HEK293T (cell line): ENCODE results near the gene THSD7B.
"Not testable (repeated sequence)": the region's sequence is repeated elsewhere in the genome, so short reads cannot be mapped to it uniquely, and the experiment has no call there.

Experiments used
- CTCF ChIA-PET: fragments of 350-600 bp; formaldehyde crosslinking; extraction: SDS; loops from one replicate; lab custom pipeline; 2021; ENCODE audit warnings: antibody characterized with exemption, inconsistent platforms; lab: Yijun Ruan, JAX
- POLR2A ChIA-PET: fragments of 350-600 bp; formaldehyde crosslinking; extraction: SDS; loops from one replicate; lab custom pipeline; 2020; ENCODE audit warnings: antibody characterized with exemption, inconsistent platforms; lab: Yijun Ruan, JAX
- DNase-seq: peaks from one replicate; pipeline ENCODE4 v3.0.0; 2012; ENCODE audit warnings: mixed read lengths; ENCODE audit errors: extremely low spot score
- ARNT ChIP-seq: fragments of 450-650 bp; IDR thresholded peaks from 2 replicates; pipeline ENCODE4 v1.6.1; 2017; ENCODE audit warnings: mild to moderate bottlenecking
- BHLHE40 ChIP-seq: fragments of 450-650 bp; IDR thresholded peaks from 2 replicates; pipeline ENCODE4 v1.6.1; 2016; ENCODE audit warnings: mild to moderate bottlenecking, moderate library complexity, borderline replicate concordance
- CTBP1 ChIP-seq: fragments of 450-650 bp; IDR thresholded peaks from 2 replicates; pipeline ENCODE4 v1.6.1; 2016; ENCODE audit warnings: borderline replicate concordance
- ELF4 ChIP-seq: fragments of 450-650 bp; IDR thresholded peaks from 2 replicates; pipeline ENCODE4 v1.6.1; 2017; ENCODE audit warnings: antibody characterized with exemption
- FOXA1 ChIP-seq: fragments of 450-650 bp; IDR thresholded peaks from 2 replicates; pipeline ENCODE4 v1.6.1; 2016; ENCODE audit warnings: mild to moderate bottlenecking
- FOXK2 ChIP-seq: fragments of 450-650 bp; IDR thresholded peaks from 2 replicates; pipeline ENCODE4 v1.6.1; 2016; ENCODE audit warnings: mild to moderate bottlenecking
- FOXM1 ChIP-seq: fragments of 450-650 bp; IDR thresholded peaks from 2 replicates; pipeline ENCODE4 v1.6.1; 2017; ENCODE audit warnings: mild to moderate bottlenecking, borderline replicate concordance
- HDGF ChIP-seq: fragments of 450-650 bp; IDR thresholded peaks from 2 replicates; pipeline ENCODE4 v1.6.1; 2017; ENCODE audit warnings: antibody characterized with exemption, borderline replicate concordance
- L3MBTL2 ChIP-seq: fragments of 450-650 bp; conservative IDR thresholded peaks from 2 replicates; pipeline ENCODE4 v1.6.1; 2016; ENCODE audit warnings: mild to moderate bottlenecking
- LEF1 ChIP-seq: fragments of 450-650 bp; IDR thresholded peaks from 2 replicates; pipeline ENCODE4 v1.6.1; 2017; ENCODE audit warnings: mild to moderate bottlenecking, borderline replicate concordance
- NFRKB ChIP-seq: fragments of 450-650 bp; IDR thresholded peaks from 2 replicates; pipeline ENCODE4 v1.6.1; 2016; ENCODE audit warnings: mild to moderate bottlenecking, moderate library complexity
- SP1 ChIP-seq: fragments of 450-650 bp; IDR thresholded peaks from 2 replicates; pipeline ENCODE4 v1.6.1; 2017
- SUZ12 ChIP-seq: fragments of 450-650 bp; IDR thresholded peaks from 2 replicates; pipeline ENCODE4 v1.6.1; 2016; ENCODE audit warnings: mild to moderate bottlenecking
- TARDBP ChIP-seq: fragments of 450-650 bp; IDR thresholded peaks from 2 replicates; pipeline ENCODE4 v1.6.1; 2016
- ZNF384 ChIP-seq: fragments of 450-650 bp; IDR thresholded peaks from 2 replicates; pipeline ENCODE4 v1.6.1; 2016
- TF ChIP-seq, protein P1 (sequence below): fragments of 450-650 bp; IDR thresholded peaks from 2 replicates; pipeline ENCODE4 v1.6.1; 2016

The THSD7B gene

DNA sequence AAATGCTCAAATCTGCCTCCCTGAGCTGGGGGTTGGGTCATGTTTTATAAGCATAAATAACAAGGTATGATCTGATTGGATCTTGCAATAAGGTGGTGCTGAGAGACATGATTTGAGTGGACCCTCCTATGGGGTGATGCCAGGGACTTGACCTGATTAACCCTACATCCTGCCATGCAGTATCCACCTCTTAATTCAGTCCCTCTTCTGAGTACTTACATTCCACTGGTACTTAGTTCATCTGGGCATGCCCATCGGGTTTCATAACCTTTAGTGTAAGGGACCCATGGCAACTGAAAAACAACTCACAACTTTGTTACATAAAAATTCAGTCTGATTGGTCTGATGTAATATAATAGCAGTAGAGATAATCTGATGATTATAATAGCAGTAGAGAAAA is 801.0 kb downstream of the THSD7B start:
- no peak for DNase-seq
- TF ChIP-seq ELF4 (no peak), FOXK2 (no peak), L3MBTL2 (no peak), TARDBP (no peak), SP1 (no peak), SUZ12 (no peak), FOXM1 (no peak), BHLHE40 (no peak), ZNF384 (no peak)
- TF ChIP-seq, protein P1, sequence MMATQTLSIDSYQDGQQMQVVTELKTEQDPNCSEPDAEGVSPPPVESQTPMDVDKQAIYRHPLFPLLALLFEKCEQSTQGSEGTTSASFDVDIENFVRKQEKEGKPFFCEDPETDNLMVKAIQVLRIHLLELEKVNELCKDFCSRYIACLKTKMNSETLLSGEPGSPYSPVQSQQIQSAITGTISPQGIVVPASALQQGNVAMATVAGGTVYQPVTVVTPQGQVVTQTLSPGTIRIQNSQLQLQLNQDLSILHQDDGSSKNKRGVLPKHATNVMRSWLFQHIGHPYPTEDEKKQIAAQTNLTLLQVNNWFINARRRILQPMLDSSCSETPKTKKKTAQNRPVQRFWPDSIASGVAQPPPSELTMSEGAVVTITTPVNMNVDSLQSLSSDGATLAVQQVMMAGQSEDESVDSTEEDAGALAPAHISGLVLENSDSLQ: no peak
- POLR2A ChIA-PET: no interaction called here
- CTCF ChIA-PET: no interaction called here

GRCh38 chr2:137570484-137570883 is 805.1 kb downstream of the THSD7B start:
- POLR2A ChIA-PET: no interaction called here
- TF ChIP-seq SP1 (no peak), FOXA1 (no peak), ZNF384 (no peak), BHLHE40 (no peak), L3MBTL2 (no peak), LEF1 (no peak), ARNT (no peak)
- no peak for DNase-seq
- CTCF ChIA-PET: interaction anchor here (0.6 kb wide), 1 partner anchor 228 kb away, joined by 5 read pairs; no protein-coding TSS in a partner anchor

DNA sequence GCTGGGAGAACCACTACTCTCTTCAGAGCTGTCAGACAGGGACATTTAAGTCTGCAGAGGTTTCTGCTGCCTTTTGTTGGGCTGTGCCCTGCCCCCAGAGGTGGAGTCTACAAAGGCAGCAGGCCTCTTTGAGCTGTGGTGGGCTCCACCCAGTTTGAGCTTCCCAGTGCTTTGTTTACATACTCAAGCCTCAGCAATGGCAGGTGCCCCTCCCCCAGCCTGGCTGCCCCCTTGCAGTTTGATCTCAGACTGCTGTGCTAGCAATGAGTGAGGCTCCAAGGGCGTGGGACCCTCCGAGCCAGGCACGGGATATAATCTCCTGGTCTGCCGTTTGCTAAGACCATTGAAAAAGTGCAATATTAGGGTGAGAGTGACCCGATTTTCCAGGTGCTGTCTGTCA is 822.5 kb downstream of the THSD7B start:
- DNase-seq, CTCF ChIA-PET, POLR2A ChIA-PET: not testable (repeated sequence)

DNA sequence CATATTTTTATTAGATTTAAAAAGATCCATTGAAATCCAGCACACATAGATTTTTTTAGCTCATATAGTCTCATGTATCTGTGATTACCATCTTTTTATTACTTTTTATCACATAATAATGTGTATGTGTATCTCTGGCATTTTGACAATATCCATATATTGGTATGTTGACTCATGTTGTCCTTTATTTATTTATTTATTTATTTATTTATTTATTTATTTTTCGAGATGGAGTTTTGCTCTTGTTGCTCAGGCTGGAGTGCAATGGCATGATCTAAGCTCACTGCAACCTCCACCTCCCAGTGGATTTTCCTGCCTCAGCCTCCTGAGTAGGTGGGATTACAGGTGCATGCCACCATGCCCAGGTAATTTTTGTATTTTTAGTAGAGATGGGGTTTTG is 823.2 kb downstream of the THSD7B start:
- DNase-seq, POLR2A ChIA-PET, CTCF ChIA-PET: not testable (repeated sequence)

DNA sequence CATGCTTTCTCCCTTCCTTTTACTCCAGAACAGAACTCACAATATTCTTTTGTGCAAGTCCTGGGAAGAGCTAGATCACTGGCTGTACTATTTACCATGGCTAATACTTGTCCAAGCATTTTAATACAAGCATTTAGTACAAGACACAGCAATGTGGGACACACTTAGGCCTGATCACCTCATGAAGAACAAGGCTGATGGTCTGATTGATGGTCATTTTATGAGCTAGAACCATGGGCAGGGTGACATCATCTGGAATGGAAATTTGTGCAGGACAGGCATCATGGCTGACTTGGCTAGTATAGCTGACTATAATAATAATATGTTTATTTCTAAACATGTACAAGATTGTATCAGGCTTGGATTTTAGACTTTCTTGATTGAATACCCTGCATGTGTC is 824.8 kb downstream of the THSD7B start:
- POLR2A ChIA-PET: no interaction called here

DNA sequence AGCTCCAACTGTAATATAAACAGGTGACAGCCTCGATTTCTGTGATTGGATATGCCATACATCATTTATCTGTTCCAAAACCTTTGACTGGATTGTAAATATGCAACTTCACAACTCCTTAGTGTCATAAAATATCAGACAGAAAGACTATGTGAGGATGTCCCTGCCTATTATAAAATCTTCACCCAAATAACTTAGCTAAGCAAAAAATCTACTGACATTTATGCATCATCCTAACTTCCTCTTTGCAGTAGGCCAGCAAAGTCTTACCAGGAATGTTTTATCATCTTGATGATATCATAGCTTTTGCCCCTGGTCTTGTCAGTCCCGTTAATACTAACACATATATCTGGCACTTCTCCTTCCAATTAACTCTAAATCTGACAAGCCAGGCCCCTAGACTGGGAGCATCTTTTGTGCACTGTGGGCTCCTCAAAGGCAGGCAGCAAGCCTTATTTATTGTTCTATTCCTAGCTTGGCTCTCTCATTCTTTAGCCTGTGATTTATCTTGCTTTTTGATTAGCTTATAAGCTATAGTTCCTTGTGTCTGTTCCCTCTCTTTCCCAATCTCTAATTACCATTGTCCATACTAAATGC is 842.5 kb downstream of the THSD7B start:
- ChIA-PET CTCF (no interaction called here), POLR2A (no interaction called here)
- no peak for DNase-seq
- TF ChIP-seq NFRKB (no peak), L3MBTL2 (no peak), ELF4 (no peak), SUZ12 (no peak), ARNT (no peak), BHLHE40 (no peak), CTBP1 (no peak), TARDBP (no peak), FOXA1 (no peak), FOXM1 (no peak), ZNF384 (no peak), FOXK2 (no peak)

More for the DNA sequence above, 824.8 kb downstream of the THSD7B start:
- CTCF ChIA-PET: no interaction called here
- no peak for DNase-seq
- no peak for TF ChIP-seq ELF4
- TF ChIP-seq, protein P1: no peak
- TF ChIP-seq FOXA1: no peak
- TF ChIP-seq LEF1: no peak
- no peak for TF ChIP-seq NFRKB
- no peak for TF ChIP-seq HDGF
- no peak for TF ChIP-seq ZNF384
- no peak for TF ChIP-seq TARDBP
- TF ChIP-seq CTBP1: no peak
- no peak for TF ChIP-seq SUZ12
- TF ChIP-seq BHLHE40: no peak
- no peak for TF ChIP-seq FOXK2
- TF ChIP-seq ARNT: no peak
- TF ChIP-seq FOXM1: no peak
- TF ChIP-seq L3MBTL2: no peak
- no peak for TF ChIP-seq SP1

GRCh38 chr2:137638932-137639331 is 873.6 kb downstream of the THSD7B start:
- ChIA-PET CTCF (no interaction called here), POLR2A (no interaction called here)
- TF ChIP-seq TARDBP (no peak), ELF4 (no peak)
- no peak for DNase-seq

- CTCF ChIA-PET: no interaction called here
- no peak for DNase-seq
- POLR2A ChIA-PET: no interaction called here
- no peak for TF ChIP-seq HDGF
- TF ChIP-seq FOXK2: no peak
- TF ChIP-seq, protein P1: no peak
- TF ChIP-seq NFRKB: no peak
- no peak for TF ChIP-seq TARDBP
- TF ChIP-seq ELF4: no peak
- no peak for TF ChIP-seq FOXM1
- no peak for TF ChIP-seq LEF1
- TF ChIP-seq SP1: no peak
- no peak for TF ChIP-seq SUZ12
These were observed 879.4 kb downstream of the THSD7B start for GRCh38 chr2:137644731-137645130.
